LNCAP (cell line): ENCODE data around the gene SMG5.

Experiments used
- CTCF ChIP-seq: fragments of 450-650 bp; IDR thresholded peaks from 2 replicates; pipeline ENCODE4 v1.5.1; 2017; ENCODE audit warnings: mild to moderate bottlenecking

Gene SMG5

GRCh38 chr1:156246781-156247459, 35.7 kb downstream of the SMG5 start:
- TF ChIP-seq CTCF = no peak

- TF ChIP-seq CTCF = no peak
Observed at GRCh38 chr1:156246241-156246780, 36.3 kb downstream of the SMG5 start.

- no peak for TF ChIP-seq CTCF
Observed at GRCh38 chr1:156245451-156246232, 37.0 kb downstream of the SMG5 start.

- no peak for TF ChIP-seq CTCF
Observed at GRCh38 chr1:156244712-156245111, 37.9 kb downstream of the SMG5 start.

- no peak for TF ChIP-seq CTCF
Observed at GRCh38 chr1:156244126-156244525, 38.5 kb downstream of the SMG5 start.

- TF ChIP-seq CTCF = no peak
Observed at GRCh38 chr1:156242738-156243137, 39.9 kb downstream of the SMG5 start.

GRCh38 chr1:156241926-156242325, 40.7 kb downstream of the SMG5 start, which contains the start of gene BGLAP:
BGLAP (plus strand) TSS chr1:156242184; CDS start chr1:156242232, 48 bp downstream.
- TF ChIP-seq CTCF = no peak
